GM12878 (cell line): ENCODE results near the gene VEZF1.

Source experiments
- CHD1 ChIP-seq: IDR thresholded peaks from 2 replicates; pipeline ENCODE4 v1.6.1; 2012; ENCODE audit warnings: low read depth, low read length, improper control_type of control experiment
- CTCF ChIP-seq, 3 experiments: IDR thresholded peaks in 2 of 3; conservative IDR thresholded peaks in 1 of 3; 2 replicates each; pipeline ENCODE4 v1.5.1; 2011; ENCODE audit warnings: low read depth in 3 of 3, low read length in 3 of 3, mild to moderate bottlenecking in 3 of 3, control low read depth in 2 of 3, moderate library complexity in 2 of 3, inconsistent platforms in 1 of 3, mixed read lengths in 1 of 3; ENCODE audit not compliant: control insufficient read depth in 2 of 3, insufficient read depth in 1 of 3; ENCODE audit errors: extremely low read depth in 1 of 3
- HDGF ChIP-seq: fragments of 450-650 bp; IDR thresholded peaks from 2 replicates; pipeline ENCODE4 v1.6.1; 2016; ENCODE audit warnings: antibody characterized with exemption
- IRF3 ChIP-seq: fragments of 450-650 bp; IDR thresholded peaks from 2 replicates; pipeline ENCODE4 v1.6.1; 2014; ENCODE audit warnings: mild to moderate bottlenecking
- MLLT1 ChIP-seq: fragments of 450-650 bp; IDR thresholded peaks from 2 replicates; pipeline ENCODE4 v1.6.1; 2016; ENCODE audit warnings: mild to moderate bottlenecking
- MXI1 ChIP-seq: fragments of 150-350 bp; IDR thresholded peaks from 2 replicates; pipeline ENCODE4 v1.6.1; 2011; ENCODE audit warnings: low read depth, mild to moderate bottlenecking, inconsistent platforms, low read length, improper control_type of control experiment
- POLR2A ChIP-seq: IDR thresholded peaks from 2 replicates; pipeline ENCODE4 v1.6.1; 2011; ENCODE audit warnings: low read depth, mild to moderate bottlenecking, low read length
- POLR2AphosphoS5 ChIP-seq: IDR thresholded peaks from 2 replicates; pipeline ENCODE4 v1.6.1; 2011; ENCODE audit warnings: mild to moderate bottlenecking, low read length, inconsistent platforms
- SIN3A ChIP-seq: IDR thresholded peaks from 2 replicates; pipeline ENCODE4 v1.6.1; 2012; ENCODE audit warnings: low read depth, low read length, improper control_type of control experiment
- SKIL ChIP-seq: fragments of 450-650 bp; IDR thresholded peaks from 2 replicates; pipeline ENCODE4 v1.6.1; 2017; ENCODE audit warnings: mild to moderate bottlenecking, low read depth, inconsistent platforms; ENCODE audit not compliant: poor library complexity, severe bottlenecking
- SMAD5 ChIP-seq: IDR thresholded peaks from 2 replicates; pipeline ENCODE4 v1.6.1; 2016; ENCODE audit warnings: antibody characterized with exemption, low read depth
- ZSCAN29 ChIP-seq: fragments of 450-650 bp; IDR thresholded peaks from 2 replicates; pipeline ENCODE4 v1.6.1; 2017; ENCODE audit warnings: mild to moderate bottlenecking, moderate library complexity
- TF ChIP-seq, protein P1 (sequence below): fragments of 450-650 bp; IDR thresholded peaks from 2 replicates; pipeline ENCODE4 v1.6.1; 2017; ENCODE audit warnings: mild to moderate bottlenecking, moderate library complexity

- TF ChIP-seq CTCF (IDR thresholded peaks at IDR 0.05 in 2 of 3, conservative IDR thresholded peaks at IDR 0.05 in 1 of 3; ENCODE audit: control insufficient read depth in 2 of 3, extremely low read depth in 1 of 3, insufficient read depth in 1 of 3, low read depth in 3 of 3, low read length in 3 of 3) (no peak), MLLT1 (peak; percentile 90), SMAD5 (no peak), HDGF (no peak), POLR2A (no peak), POLR2AphosphoS5 (no peak), MXI1 (no peak), SIN3A (0 out of 2 replicates have a peak, but pooled peaks have one; percentile 65), IRF3 (no peak), CHD1 (no peak), ZSCAN29 (peak; percentile 70; the same call in 1 of the 2 replicates), SKIL (peak; percentile 11)
- TF ChIP-seq, protein P1, sequence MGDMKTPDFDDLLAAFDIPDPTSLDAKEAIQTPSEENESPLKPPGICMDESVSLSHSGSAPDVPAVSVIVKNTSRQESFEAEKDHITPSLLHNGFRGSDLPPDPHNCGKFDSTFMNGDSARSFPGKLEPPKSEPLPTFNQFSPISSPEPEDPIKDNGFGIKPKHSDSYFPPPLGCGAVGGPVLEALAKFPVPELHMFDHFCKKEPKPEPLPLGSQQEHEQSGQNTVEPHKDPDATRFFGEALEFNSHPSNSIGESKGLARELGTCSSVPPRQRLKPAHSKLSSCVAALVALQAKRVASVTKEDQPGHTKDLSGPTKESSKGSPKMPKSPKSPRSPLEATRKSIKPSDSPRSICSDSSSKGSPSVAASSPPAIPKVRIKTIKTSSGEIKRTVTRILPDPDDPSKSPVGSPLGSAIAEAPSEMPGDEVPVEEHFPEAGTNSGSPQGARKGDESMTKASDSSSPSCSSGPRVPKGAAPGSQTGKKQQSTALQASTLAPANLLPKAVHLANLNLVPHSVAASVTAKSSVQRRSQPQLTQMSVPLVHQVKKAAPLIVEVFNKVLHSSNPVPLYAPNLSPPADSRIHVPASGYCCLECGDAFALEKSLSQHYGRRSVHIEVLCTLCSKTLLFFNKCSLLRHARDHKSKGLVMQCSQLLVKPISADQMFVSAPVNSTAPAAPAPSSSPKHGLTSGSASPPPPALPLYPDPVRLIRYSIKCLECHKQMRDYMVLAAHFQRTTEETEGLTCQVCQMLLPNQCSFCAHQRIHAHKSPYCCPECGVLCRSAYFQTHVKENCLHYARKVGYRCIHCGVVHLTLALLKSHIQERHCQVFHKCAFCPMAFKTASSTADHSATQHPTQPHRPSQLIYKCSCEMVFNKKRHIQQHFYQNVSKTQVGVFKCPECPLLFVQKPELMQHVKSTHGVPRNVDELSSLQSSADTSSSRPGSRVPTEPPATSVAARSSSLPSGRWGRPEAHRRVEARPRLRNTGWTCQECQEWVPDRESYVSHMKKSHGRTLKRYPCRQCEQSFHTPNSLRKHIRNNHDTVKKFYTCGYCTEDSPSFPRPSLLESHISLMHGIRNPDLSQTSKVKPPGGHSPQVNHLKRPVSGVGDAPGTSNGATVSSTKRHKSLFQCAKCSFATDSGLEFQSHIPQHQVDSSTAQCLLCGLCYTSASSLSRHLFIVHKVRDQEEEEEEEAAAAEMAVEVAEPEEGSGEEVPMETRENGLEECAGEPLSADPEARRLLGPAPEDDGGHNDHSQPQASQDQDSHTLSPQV = no peak
These were observed 20.0 kb upstream of the VEZF1 start for GRCh38 chr17:58007781-58008706.
